Adrenal gland (tissue), 5 donors: ENCODE results near the gene ATP6V0D1.

Source experiments
- CTCF ChIP-seq, 6 experiments: fragments of 450-650 bp in 4 of 6; fragments of 200-600 bp in 2 of 6; sonication (generic) in 1 of 6; IDR thresholded peaks; 1 replicate in 5 of 6; 2 replicates in 1 of 6; pipeline versions ENCODE4 v1.5.1 to v1.8.0; 2016 to 2021; ENCODE audit warnings: antibody characterized with exemption in 6 of 6, mild to moderate bottlenecking in 2 of 6, moderate library complexity in 1 of 6
- POLR2A ChIP-seq, 2 donors: fragments of 450-650 bp; IDR thresholded peaks; one replicate each; pipeline ENCODE4 v1.6.1; 2017; ENCODE audit warnings: antibody characterized with exemption in 2 of 2, mild to moderate bottlenecking in 2 of 2, moderate library complexity in 1 of 2
- donor health status: DM: no; HTN: no; CAD: no.

- TF ChIP-seq POLR2A (IDR thresholded peaks at IDR 0.05): no peak
- no peak for TF ChIP-seq CTCF (IDR thresholded peaks at IDR 0.05)
Measured at GRCh38 chr16:67435758-67436164, 45.2 kb downstream of the ATP6V0D1 start.
